Heart left ventricle (tissue), 16 donors: ENCODE measurements around the gene GUCY2D. TPM values are rescaled to one million over a fixed set of nuclear protein-coding genes. Genes with fewer than 3 reads are reported as not detected.

Experiments
- ATAC-seq, 4 donors: fragments of 200-7000 bp; cut with Tn5 transposase; one replicate each; pipeline ENCODE4 v1.9.1; 2020 to 2022; ENCODE audit warnings: moderate library complexity in 4 of 4, mild to moderate bottlenecking in 3 of 4, moderate number of reproducible peaks in 1 of 4
- DNase-seq, 5 donors: peaks; one replicate each; pipeline ENCODE4 v3.0.0-alpha.2; 2020
- H3K27ac ChIP-seq, 12 donors: fragments of 200-600 bp; sonication (generic) in 4 of 12; one replicate each; pipeline versions ENCODE4 v1.5.0 to v1.8.0; 2016 to 2022; ENCODE audit warnings: mild to moderate bottlenecking in 2 of 12
- H3K27me3 ChIP-seq, 9 donors: fragments of 200-600 bp; sonication (generic) in 2 of 9; one replicate each; pipeline versions ENCODE4 v1.5.1 to v1.8.0; 2016 to 2022; ENCODE audit warnings: mild to moderate bottlenecking in 3 of 9
- H3K36me3 ChIP-seq, 9 donors: fragments of 200-600 bp; sonication (generic) in 2 of 9; one replicate each; pipeline versions ENCODE4 v1.5.0 to v1.8.0; 2018 to 2022; ENCODE audit warnings: mild to moderate bottlenecking in 2 of 9
- H3K4me1 ChIP-seq, 12 donors: fragments of 200-600 bp; sonication (generic) in 4 of 12; one replicate each; pipeline versions ENCODE4 v1.5.0 to v1.8.0; 2016 to 2022; ENCODE audit warnings: mild to moderate bottlenecking in 3 of 12
- H3K4me3 ChIP-seq, 12 donors: fragments of 200-600 bp; sonication (generic) in 4 of 12; one replicate each; pipeline versions ENCODE4 v1.5.0 to v1.8.0; 2017 to 2022; ENCODE audit warnings: mild to moderate bottlenecking in 9 of 12, moderate library complexity in 4 of 12
- H3K9me3 ChIP-seq, 12 donors: fragments of 200-600 bp; sonication (generic) in 4 of 12; one replicate each; pipeline versions ENCODE4 v1.5.0 to v1.8.0; 2016 to 2022; ENCODE audit warnings: mild to moderate bottlenecking in 1 of 12
- POLR2A ChIP-seq, 2 donors: fragments of 450-650 bp; IDR thresholded peaks; one replicate each; pipeline ENCODE4 v1.6.1; 2017; ENCODE audit warnings: antibody characterized with exemption in 2 of 2, mild to moderate bottlenecking in 2 of 2, moderate library complexity in 2 of 2
- WGBS, 4 donors: extraction: QIAGEN DNeasy Blood & Tissue Kit in 2 of 4; methylation state at CpG; one replicate each; pipeline versions ENCODE4 v1.1.5 to v1.1.7; 2013 to 2018; 5-methylcytosine and 5-hydroxymethylcytosine counted together
- intact Hi-C, 10 donors: fragments of 100-400 bp; cut with DNase I; formaldehyde crosslinking; loops; one replicate each; pipeline versions ENCODE4 v1.11.1 to v1.14.2; 2022
- polyA plus RNA-seq, 2 donors: library from polyadenylated mRNA; stranded (reverse); fragments of 200-250 nt; gene quantifications; one replicate each; pipeline ENCODE4 v1.2.3, GENCODE V29; 2013
- total RNA-seq, 9 donors: library from RNA; depleted of rRNA in 2 of 9; stranded (reverse); fragments of >200 nt in 2 of 9; fragmentation: NEBNext Ultra II Directional in 3 of 9; extraction: Animal tissue kit (Norgen Biotek cat#: 25700) in 3 of 9; gene quantifications; one replicate each; pipeline versions ENCODE4 v1.1.0 to v1.2.4, GENCODE V29; 2016 to 2023
- TF ChIP-seq, protein P1 (sequence below), 12 donors: fragments of 200-600 bp; sonication (generic) in 4 of 12; IDR thresholded peaks; one replicate each; pipeline versions ENCODE4 v1.5.0 to v1.8.0; 2018 to 2022; ENCODE audit warnings: antibody characterized with exemption in 12 of 12, mild to moderate bottlenecking in 5 of 12
- donor health status: ischemic (EF 13 %, LVEDD 7.1; RV severe dilation, severe dysfunction).
- donor health status: healthy with polysubstance abuse.
- donor health status: DM: no; HTN: yes; CAD: no.
- donor health status: DM: no; HTN: no; CAD: no.
- donor health status: ischemic (EF 25% LVEDD 6.9; RV normal size, moderate dysfunction).
- donor health status: ischemic (EF 25% LVEDD 5.7; RV mildly dilated, moderate dysfunction).
- donor health status: healthy.
- donor health status: DM: yes; HTN: yes; CAD: no.
- donor health status: ischemic (EF 35%, LVEDD 5.7; RV mildly dilated, moderate dysfunction).
- donor health status: nonischemic (EF 11% LVEDD 7.7; RV severe dilation, severe dysfunction).
- donor health status: DM: yes; HTN: yes; CAD: no.
- donor health status: PGD.
- donor health status: ischemic (EF 29% LVEDD 5.4; RV normal size, mild dysfunction).
- donor health status: nonischemic (EF 23%, LVEDD 6.1; RV moderate dilation, normal function).

GUCY2D gene
- total and polyA plus RNA-seq, 11 donors = 0.04 TPM; not detected in 10

DNA sequence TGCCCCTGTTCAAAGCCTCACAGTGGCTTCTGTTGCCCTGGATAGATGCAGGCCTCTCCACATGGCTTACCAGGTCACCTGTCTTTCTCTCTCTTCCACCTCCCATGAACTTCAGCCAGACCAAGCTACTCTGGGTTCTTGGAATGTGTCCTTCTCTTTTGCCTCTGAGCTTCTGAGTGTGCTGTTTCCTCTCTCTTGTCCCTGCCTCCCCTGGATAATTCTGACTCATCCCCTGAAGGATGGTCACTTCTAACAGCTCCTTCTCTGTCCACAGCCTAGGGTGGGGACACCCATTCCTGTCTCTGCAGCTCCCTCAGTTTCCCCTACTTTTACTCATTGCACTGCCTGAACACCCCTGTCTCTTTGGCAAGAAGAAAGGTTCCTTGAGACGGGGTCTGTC, 2.9 kb downstream of the GUCY2D start:
- DNase-seq = no peak
- peaks cover 16 to 56% (median 27%) of the 10 kb centered on the region in 9 donors for H3K27me3 ChIP-seq

DNA sequence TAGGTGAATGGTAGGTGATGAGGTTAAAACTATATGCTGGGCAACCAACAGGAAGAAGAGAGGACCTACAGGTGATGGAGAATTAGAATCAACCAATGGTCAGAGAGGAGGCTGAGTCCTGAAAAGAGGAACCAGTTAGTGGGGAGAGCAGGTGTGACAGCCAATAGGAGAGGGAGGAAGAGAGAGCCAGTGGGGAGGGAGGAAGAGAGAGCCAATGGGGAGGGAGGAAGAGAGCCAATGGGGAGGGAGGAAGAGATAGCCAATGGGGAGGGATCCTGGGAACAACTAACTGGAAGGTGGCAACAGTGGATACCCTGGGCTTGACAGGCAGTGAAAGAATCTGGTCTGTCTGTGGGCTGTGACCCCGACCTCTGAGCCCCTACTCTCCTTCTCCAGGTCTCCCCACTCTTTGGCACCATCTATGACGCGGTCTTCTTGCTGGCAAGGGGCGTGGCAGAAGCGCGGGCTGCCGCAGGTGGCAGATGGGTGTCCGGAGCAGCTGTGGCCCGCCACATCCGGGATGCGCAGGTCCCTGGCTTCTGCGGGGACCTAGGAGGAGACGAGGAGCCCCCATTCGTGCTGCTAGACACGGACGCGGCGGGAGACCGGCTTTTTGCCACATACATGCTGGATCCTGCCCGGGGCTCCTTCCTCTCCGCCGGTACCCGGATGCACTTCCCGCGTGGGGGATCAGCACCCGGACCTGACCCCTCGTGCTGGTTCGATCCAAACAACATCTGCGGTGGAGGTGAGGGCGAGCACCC, 3.7 kb downstream of the GUCY2D start:
- Histone ChIP-seq H3K27me3 (peaks cover 16 to 48% (median 27%) of the 10 kb centered on the region in 9 donors), H3K4me3 (no peak overlapping the region), H3K36me3 (no peaks in the 10 kb centered on the region), H3K27ac (no peak overlapping the region), H3K4me1 (peaks cover 4 to 15% (median 12%) of the 10 kb centered on the region in 12 donors), H3K9me3 (no peaks in the 10 kb centered on the region)
- no peak for ATAC-seq
- intact Hi-C loops = loop anchor here in 1 of 10 donors (10.0 kb wide), 1 partner anchor 49 kb away; no protein-coding TSS in a partner anchor
- DNase-seq = no peak
- 93 to 95% (median 93%) methylated on average over 25 to 30 of the region's 30 CpGs for WGBS, 4 donors
- TF ChIP-seq, protein P1, sequence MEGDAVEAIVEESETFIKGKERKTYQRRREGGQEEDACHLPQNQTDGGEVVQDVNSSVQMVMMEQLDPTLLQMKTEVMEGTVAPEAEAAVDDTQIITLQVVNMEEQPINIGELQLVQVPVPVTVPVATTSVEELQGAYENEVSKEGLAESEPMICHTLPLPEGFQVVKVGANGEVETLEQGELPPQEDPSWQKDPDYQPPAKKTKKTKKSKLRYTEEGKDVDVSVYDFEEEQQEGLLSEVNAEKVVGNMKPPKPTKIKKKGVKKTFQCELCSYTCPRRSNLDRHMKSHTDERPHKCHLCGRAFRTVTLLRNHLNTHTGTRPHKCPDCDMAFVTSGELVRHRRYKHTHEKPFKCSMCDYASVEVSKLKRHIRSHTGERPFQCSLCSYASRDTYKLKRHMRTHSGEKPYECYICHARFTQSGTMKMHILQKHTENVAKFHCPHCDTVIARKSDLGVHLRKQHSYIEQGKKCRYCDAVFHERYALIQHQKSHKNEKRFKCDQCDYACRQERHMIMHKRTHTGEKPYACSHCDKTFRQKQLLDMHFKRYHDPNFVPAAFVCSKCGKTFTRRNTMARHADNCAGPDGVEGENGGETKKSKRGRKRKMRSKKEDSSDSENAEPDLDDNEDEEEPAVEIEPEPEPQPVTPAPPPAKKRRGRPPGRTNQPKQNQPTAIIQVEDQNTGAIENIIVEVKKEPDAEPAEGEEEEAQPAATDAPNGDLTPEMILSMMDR (IDR thresholded peaks at IDR 0.05) = no peak
- TF ChIP-seq POLR2A (IDR thresholded peaks at IDR 0.05) = no peak

More for the DNA sequence above, 2.9 kb downstream of the GUCY2D start:
- intact Hi-C loops = loop anchor here in 1 of 10 donors (10.0 kb wide), 1 partner anchor 49 kb away; no protein-coding TSS in a partner anchor
- ATAC-seq = no peak
- H3K9me3 ChIP-seq = no peaks in the 10 kb centered on the region
- TF ChIP-seq, protein P1 (IDR thresholded peaks at IDR 0.05) = no peak
- no peak for TF ChIP-seq POLR2A (IDR thresholded peaks at IDR 0.05)
- no peak overlapping the region for H3K27ac ChIP-seq
- no peak overlapping the region for H3K4me3 ChIP-seq
- WGBS, 4 donors = 89 to 100% (median 99%) methylated on average over 1 of the region's 1 CpG
- no peaks in the 10 kb centered on the region for H3K36me3 ChIP-seq
- peaks cover 4 to 15% (median 12%) of the 10 kb centered on the region in 12 donors for H3K4me1 ChIP-seq

DNA sequence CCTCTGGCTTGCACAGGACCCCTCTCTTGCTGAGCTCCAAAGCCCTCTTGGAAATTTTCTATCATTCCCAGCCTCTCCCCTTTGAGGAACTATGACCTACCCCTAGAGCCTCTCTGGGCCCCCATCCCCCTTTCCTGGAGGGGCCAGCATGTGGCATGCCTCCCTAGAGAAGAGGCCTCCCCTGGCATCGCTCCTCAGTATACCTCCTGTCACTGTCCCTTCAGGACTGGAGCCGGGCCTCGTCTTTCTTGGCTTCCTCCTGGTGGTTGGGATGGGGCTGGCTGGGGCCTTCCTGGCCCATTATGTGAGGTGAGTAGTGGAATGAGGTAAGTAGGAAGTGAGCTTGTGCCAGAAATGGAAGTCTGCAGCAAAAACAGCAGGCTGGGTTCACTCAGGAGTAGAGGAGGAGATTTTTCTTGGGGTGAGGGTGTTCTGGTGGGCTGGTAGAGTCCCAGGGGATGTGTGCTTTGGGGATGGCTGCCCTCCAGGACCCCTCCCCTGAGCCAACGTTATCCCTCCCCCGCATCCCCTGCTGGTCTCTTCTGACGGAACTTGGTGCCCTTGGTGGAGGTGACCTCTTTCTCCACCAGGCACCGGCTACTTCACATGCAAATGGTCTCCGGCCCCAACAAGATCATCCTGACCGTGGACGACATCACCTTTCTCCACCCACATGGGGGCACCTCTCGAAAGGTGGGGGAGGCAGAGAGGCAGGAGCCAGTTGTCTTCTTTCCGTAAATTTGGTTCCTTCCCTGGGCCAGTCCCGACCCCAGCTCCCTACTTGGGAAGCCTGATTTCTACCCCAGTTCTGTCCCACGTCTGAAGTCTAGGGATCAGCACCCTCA, 4.6 kb downstream of the GUCY2D start:
- TF ChIP-seq POLR2A (IDR thresholded peaks at IDR 0.05) = no peak
- TF ChIP-seq, protein P1 (IDR thresholded peaks at IDR 0.05) = no peak
- H3K4me3 ChIP-seq = no peak overlapping the region
- H3K27ac ChIP-seq = no peak overlapping the region
- no peaks in the 10 kb centered on the region for H3K9me3 ChIP-seq
- ATAC-seq = no peak
- H3K36me3 ChIP-seq = no peaks in the 10 kb centered on the region
- H3K27me3 ChIP-seq = peaks cover 16 to 40% (median 25%) of the 10 kb centered on the region in 9 donors
- 75 to 81% (median 78%) methylated on average over 14 of the region's 14 CpGs for WGBS, 4 donors
- peaks cover 4 to 14% (median 11%) of the 10 kb centered on the region in 12 donors for H3K4me1 ChIP-seq
- no peak for DNase-seq
- intact Hi-C loops = loop anchor here in 1 of 10 donors (10.0 kb wide), 1 partner anchor 48 kb away; no protein-coding TSS in a partner anchor

DNA sequence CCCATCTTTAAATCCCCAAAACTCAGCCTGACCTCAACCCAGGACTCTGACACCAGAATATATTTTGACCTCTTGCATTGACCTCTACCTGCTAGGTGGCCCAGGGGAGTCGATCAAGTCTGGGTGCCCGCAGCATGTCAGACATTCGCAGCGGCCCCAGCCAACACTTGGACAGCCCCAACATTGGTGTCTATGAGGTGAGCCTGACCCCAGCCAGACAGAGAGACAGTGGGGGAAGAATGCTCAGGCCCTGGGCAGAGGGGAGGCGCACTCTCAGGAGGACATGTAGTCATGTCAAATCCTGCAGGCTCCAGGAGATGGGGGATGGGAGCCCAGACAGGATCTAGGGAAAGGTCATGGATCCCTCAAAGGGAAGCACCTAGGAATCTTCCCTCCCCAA, 5.4 kb downstream of the GUCY2D start:
- no peak for TF ChIP-seq POLR2A (IDR thresholded peaks at IDR 0.05)
- TF ChIP-seq, protein P1 (IDR thresholded peaks at IDR 0.05) = no peak
- Histone ChIP-seq H3K27me3 (peaks cover 10 to 32% (median 18%) of the 10 kb centered on the region in 9 donors), H3K27ac (no peak overlapping the region), H3K36me3 (no peaks in the 10 kb centered on the region), H3K4me1 (peaks cover 2 to 8% (median 5%) of the 10 kb centered on the region in 12 donors), H3K9me3 (no peaks in the 10 kb centered on the region), H3K4me3 (no peak overlapping the region)
- DNase-seq (no peak), ATAC-seq (no peak)
- WGBS, 4 donors = 95 to 100% (median 97%) methylated on average over 5 of the region's 5 CpGs
- intact Hi-C loops = loop anchor here in 1 of 10 donors (10.0 kb wide), 1 partner anchor 47 kb away; no protein-coding TSS in a partner anchor
